Cerebellar cortex (tissue), 1 donor: ENCODE data around the gene DNAH12.
"Not testable (repeated sequence)": the region's sequence is repeated elsewhere in the genome, so short reads cannot be mapped to it uniquely, and the experiment has no call there.

Experiments
- DNase-seq: peaks from one replicate; pipeline ENCODE4 v3.0.0-alpha.2; 2015; ENCODE audit warnings: low spot score

Gene DNAH12

GRCh38 chr3:57303520-57303919, 240.6 kb downstream of the DNAH12 start:
- DNase-seq: not testable (repeated sequence)

- no peak for DNase-seq
These were observed 246.1 kb downstream of the DNAH12 start for GRCh38 chr3:57298041-57298440.

DNA sequence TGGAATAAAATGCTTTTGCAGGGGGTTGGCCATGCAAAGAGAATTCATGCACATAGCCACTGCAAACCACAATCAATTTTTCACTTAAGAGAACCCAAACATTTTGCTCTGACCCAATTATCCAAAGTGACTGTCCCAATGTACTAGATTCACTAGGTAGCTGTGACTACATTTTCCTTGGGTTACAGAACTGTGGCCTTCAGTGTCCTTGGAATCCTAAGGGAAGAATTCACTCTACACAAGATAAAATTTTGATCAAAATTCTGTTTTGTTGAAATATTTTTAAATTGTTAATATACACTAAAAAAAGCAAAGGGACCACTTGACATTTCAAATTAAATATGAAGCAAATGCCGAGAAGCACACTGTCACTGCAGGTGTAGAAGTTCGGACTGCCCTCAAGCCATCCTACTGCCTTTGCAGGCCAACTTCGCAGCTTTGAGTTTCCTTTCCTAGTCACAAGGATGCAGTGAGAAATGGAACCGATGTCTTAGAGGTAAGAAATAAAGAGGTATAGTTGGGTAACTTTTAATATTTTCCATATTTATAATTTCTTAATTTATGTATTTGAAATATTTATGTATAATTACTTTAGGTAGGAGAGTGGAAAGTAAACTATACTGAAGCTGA, 251.1 kb downstream of the DNAH12 start:
- no peak for DNase-seq

- no peak for DNase-seq
These were observed 251.8 kb downstream of the DNAH12 start, which contains the start of gene ASB14 for GRCh38 chr3:57292159-57292896. ASB14 (minus strand) TSS chr3:57292685; CDS start chr3:57292033, 652 bp downstream.

- no peak for DNase-seq
These were observed 255.7 kb downstream of the DNAH12 start for GRCh38 chr3:57288403-57288802.

DNA sequence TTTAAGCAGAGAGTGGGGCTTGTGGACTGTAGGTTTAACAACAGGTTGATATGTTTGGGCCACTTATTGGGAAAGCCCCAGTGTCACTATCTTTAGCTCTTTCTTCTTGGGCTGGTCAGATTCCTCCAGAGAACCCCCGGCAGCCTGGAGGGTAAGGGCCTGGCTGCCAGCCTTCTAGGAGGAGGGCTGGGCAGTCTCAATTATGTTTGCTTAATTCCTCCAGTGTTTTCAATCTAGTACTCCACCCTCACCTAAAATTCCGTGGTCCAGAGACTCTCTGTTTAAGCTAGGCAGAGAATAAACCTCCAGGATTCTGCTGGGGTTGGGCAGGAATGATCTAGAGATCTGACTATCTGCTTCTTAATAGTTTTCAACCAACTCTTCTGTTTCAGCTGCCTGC, 256.9 kb downstream of the DNAH12 start:
- DNase-seq: no peak

DNA sequence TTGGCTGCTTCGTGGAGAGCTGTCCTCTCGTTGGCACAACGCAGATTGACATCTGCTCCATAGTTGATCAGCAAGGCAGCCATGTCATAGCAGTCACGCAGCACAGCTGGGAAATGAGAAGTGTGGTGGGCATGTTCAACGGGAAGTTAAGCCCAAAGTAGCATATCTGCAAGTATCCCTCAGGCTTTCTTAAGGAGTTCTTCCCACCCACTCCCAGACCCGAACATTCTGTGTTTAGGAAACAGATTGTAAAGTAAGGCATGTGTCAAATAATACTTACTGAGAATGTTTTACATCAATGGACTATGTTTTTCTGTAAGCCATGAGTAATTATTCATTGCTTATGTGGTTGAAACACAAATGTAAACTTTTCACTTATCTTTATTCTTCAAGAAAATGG, 260.8 kb downstream of the DNAH12 start:
- no peak for DNase-seq

- no peak for DNase-seq
These were observed 262.4 kb downstream of the DNAH12 start for GRCh38 chr3:57281715-57282114.

GRCh38 chr3:57279685-57280084, 264.5 kb downstream of the DNAH12 start:
- DNase-seq: no peak

DNA sequence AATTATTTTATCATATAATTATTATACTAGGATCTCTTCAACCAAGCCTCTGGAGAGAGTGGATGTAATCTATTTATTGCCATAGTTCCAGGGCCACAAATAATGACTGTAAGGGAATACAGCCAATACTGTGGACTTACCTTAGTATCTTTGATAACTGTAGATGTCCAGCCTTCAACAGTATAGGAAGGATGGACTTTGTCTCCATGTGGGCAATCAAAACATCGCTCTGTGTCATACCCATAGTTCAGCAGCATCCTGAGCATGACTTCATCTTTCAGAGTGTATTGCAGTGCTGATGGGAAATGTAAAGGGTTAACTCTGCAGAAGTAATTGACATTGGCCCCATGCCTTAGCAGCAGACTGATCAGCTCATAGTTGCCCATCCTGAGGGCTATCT, 265.9 kb downstream of the DNAH12 start:
- DNase-seq: no peak

DNA sequence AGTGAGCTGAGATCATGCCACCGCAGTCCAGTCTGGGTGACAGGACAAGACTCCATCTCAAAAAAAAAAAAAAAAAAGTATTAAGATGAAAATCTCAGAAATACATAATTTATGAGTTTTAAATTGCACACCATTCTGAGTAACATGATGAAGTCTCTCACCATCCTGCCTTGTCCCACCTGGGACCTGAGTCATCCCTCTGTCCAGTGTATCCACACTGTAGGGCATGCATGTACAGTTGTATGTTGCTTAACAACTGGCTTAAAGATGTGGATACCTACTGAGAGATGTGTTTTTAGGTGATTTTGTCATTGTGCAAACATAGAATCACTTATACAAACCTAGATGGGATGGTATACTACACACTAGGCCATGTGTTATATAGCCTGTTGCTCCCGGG, 268.8 kb downstream of the DNAH12 start:
- no peak for DNase-seq

GRCh38 chr3:57274845-57275244, 269.3 kb downstream of the DNAH12 start:
- no peak for DNase-seq

DNA sequence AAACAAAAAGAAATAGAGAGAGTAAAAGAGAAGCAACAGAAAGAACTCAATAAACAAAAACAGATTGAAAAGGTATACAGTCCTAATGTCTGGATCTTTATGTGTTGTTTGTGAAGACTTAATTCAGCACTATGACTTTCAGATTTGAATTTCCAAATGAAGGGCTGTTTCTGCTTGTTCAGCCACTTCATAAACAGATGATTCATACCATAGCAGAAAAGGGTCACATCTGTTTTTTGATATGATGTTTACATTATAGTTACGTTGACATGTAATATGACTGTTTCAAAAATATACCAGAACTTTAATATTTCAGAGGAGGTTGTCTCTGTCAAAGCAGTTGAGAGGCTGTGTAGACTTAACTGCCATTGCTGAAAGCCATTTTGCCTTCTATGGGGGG, 275.7 kb downstream of the DNAH12 start:
- DNase-seq: no peak

- DNase-seq: no peak
These were observed 282.2 kb downstream of the DNAH12 start for GRCh38 chr3:57261929-57262328.

DNA sequence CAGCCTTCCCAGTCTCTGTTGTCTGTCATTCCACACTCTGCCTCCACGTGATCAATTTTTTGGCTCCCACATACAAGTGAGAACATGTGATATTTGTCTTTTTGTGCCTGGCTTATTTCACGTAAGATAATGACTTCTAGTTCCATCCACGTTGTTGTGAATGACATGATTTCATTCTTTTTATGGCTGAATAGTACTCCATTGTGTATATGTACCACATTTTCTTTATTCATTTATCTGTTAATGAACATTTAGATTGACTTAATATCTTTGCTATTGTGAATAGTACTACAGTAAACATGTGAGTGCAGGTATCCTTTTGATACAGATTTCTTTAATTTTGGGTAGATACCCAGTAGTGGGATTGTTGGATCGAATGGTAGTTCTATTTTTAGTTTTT, 283.0 kb downstream of the DNAH12 start:
- no peak for DNase-seq

DNA sequence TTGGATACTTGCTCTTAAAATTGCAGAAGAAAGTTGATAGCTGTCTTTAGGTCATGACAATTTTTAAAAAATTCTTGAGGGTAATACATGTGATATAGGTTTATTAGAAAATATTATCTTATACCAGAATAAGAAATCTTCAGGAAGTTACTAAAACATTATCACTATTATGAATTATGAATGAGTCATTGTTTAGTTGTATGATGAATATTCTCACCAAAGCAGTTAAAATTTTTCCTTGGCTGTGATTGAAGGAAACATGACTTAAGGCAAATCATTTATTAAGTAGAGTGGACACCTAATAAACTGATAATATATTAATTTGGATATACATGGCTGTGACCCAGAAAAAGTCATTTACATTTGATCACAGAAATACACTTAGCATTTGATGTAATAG, 286.5 kb downstream of the DNAH12 start:
- DNase-seq: no peak

DNA sequence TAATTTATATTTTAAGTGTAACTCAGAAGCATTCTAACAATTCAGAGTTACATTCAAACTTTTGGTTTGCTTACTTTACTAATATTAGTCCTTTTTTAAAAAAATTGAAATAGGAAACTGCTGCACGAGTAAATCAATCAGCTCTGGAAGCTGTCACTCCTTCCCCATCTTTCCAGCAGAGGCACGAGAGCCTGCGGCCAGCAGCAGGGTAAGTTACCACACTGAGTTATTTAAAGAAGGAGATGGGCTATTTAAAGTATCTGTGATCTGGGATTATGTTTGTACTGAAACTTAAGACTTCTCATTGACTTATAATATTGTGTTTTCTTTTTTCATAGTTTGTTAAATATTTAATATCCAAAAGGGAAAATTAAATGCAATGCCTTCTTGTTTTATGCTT, 287.3 kb downstream of the DNAH12 start:
- DNase-seq: no peak

DNA sequence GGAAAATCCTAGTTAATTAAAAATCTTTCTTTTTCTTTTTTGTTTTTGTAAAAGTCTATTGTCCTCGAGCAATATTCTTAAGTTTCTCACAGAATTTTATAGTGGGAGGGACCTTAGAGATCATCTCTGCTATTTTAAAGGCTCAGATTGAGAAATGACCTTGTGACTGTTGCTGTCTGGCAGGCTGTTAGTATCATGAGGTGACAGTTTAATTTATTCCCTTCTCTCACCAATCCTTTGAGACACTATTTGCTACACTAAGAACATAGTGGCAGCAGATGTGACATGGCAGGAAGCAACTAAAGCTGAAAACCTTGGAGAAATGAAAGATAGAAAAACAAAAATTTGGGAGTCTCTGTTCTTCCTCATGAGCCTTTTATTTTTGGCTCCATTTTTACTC, 291.7 kb downstream of the DNAH12 start:
- no peak for DNase-seq

- DNase-seq: no peak
These were observed 299.2 kb downstream of the DNAH12 start for GRCh38 chr3:57244946-57245345.
